Measurements from ENCODE around the gene PEX14.

PEX14 gene

DNA sequence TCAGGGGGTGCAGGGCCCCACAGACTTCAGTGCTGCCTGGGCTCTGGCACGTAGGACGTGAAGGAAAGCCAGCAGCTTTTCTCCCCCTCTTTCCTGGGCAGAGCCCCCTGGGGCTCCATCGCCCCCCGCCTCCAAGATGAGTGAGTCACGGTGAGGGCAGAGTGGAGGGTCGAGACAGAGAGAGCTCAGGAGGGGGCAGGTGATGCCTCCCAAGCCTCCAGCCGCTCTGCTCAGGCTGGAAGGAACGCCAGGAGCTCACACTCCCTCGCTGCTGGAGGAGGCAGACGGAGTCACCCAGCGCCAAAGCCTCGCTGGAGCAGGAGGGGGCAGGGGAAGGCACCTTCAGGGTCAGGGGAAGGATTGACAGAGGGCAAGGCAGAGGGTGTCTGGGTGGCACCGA is 202.2 kb downstream of the PEX14 start:
- Histone ChIP-seq H2BK120ac (ENCODE audit: low read depth, low read length) (no peak overlapping the region), H3K4me3 (ENCODE audit: insufficient read depth in 1 of 2, low read depth in 1 of 2, low read length in 2 of 2) (no peak overlapping the region)
- WGBS: 61% methylated on average over 13 of the region's 13 CpGs

DNA sequence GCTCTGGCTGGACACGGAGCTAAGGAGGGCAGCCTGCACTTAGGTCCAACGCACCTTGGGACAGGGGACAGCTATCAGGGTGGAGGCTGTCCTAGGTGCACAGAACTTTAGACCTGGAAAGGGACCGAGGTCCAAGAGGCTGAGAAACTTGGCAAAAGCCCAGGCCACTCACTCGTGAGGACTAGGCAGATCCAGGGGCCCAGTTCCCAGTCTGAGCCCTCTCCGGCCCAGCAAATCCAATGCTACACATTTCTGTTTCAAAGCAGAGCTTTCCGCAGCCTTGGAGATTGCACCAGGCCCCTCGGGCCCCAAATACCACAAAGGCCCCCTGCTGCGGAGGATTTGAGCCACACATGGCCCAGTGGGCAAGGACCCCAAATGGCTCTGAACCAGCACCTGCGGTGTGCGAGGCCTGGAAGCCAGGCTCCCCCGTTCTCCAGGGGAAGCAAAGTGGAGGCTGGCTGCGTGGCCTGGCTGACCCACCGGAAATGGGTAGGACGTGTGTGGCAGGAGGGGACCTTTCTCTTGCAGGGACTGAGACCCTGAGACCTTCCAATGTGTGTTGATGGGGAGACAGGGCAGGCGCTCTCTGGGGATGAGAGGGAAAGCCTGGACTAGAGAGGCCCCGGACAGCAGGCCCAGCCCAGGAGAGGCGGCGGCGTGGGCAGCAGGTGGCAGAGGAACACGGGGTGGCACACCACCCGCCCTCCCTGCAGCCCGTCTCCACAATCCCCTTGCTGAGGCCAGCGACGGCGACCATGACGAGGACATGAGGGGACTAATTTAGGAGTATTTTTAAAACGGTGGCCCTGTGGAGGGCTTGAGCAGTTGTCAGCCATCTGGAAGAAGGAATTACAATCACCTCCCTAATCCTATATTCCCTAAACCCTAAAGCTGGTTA is 203.0 kb downstream of the PEX14 start:
- H3K18ac ChIP-seq (ENCODE audit: low read depth in 1 of 2, low read length in 2 of 2): peak overlapping the region in 1 of 2 experiments; percentile 59
- no peak overlapping the region for H3K9ac ChIP-seq (ENCODE audit: low read length)
- no peak overlapping the region for H2BK120ac ChIP-seq (ENCODE audit: low read depth, low read length)
- peak overlapping the region in 1 of 2 experiments; percentile 83 for H2BK12ac ChIP-seq (ENCODE audit: low read length in 2 of 2)
- no peak overlapping the region for H3K4me3 ChIP-seq (ENCODE audit: insufficient read depth in 1 of 2, low read depth in 1 of 2, low read length in 2 of 2)
- H2AFZ ChIP-seq (ENCODE audit: low read depth, low read length): no peak overlapping the region
- H2BK5ac ChIP-seq (ENCODE audit: low read depth, low read length, poor library complexity, severe bottlenecking): no peak overlapping the region
- H3K36me3 ChIP-seq (ENCODE audit: control insufficient read depth in 1 of 2, insufficient read depth in 2 of 2, low read depth in 1 of 2, low read length in 2 of 2): no peaks in the 10 kb centered on the region
- no peak overlapping the region for H3K4me2 ChIP-seq (ENCODE audit: low read length, poor library complexity, severe bottlenecking)
- H2BK15ac ChIP-seq (ENCODE audit: low read depth, poor library complexity, severe bottlenecking): peak overlapping the region; percentile 3
- peak overlapping the region; percentile 31 for H4K8ac ChIP-seq (ENCODE audit: low read length)
- H4K91ac ChIP-seq (ENCODE audit: low read length): no peak overlapping the region
- no peaks in the 10 kb centered on the region for H3K9me3 ChIP-seq (ENCODE audit: control insufficient read depth, low read length)
- WGBS: 81% methylated on average over 22 of the region's 27 CpGs
- H2AK5ac ChIP-seq (ENCODE audit: low read length, severe bottlenecking): no peak overlapping the region
- H3K79me1 ChIP-seq (replicated peaks; ENCODE audit: low read length, poor library complexity, severe bottlenecking): no peaks in the 10 kb centered on the region
- H3K27ac ChIP-seq (ENCODE audit: low read length, poor library complexity, severe bottlenecking): no peak overlapping the region
- no peak overlapping the region for H3K23ac ChIP-seq (ENCODE audit: low read length in 2 of 2)
- H3K4me1 ChIP-seq (ENCODE audit: control insufficient read depth, insufficient read depth, low read depth, low read length): peaks cover 38% of the 10 kb centered on the region
- H3K4ac ChIP-seq (ENCODE audit: low read depth in 1 of 2, low read length in 2 of 2): peak overlapping the region in 1 of 2 experiments; percentile 42
- no peak for DNase-seq
- H3K14ac ChIP-seq (ENCODE audit: low read length in 2 of 2): peak overlapping the region in 1 of 2 experiments; percentile 84
- peaks cover 0 to 70% of the 10 kb centered on the region in 2 experiments for H3K27me3 ChIP-seq (ENCODE audit: control insufficient read depth in 1 of 2, insufficient read depth in 1 of 2, low read length in 2 of 2)

More for the DNA sequence above, 202.2 kb downstream of the PEX14 start:
- H3K4me1 ChIP-seq (ENCODE audit: control insufficient read depth, insufficient read depth, low read depth, low read length): peaks cover 38% of the 10 kb centered on the region
- H4K8ac ChIP-seq (ENCODE audit: low read length): peak overlapping the region; percentile 31
- H3K18ac ChIP-seq (ENCODE audit: low read depth in 1 of 2, low read length in 2 of 2): peak overlapping the region in 1 of 2 experiments; percentile 59
- no peaks in the 10 kb centered on the region for H3K79me1 ChIP-seq (replicated peaks; ENCODE audit: low read length, poor library complexity, severe bottlenecking)
- H3K23ac ChIP-seq (ENCODE audit: low read length in 2 of 2): no peak overlapping the region
- H3K27me3 ChIP-seq (ENCODE audit: control insufficient read depth in 1 of 2, insufficient read depth in 1 of 2, low read length in 2 of 2): peaks cover 0 to 69% of the 10 kb centered on the region in 2 experiments
- peak overlapping the region; percentile 20 for H2AK5ac ChIP-seq (ENCODE audit: low read length, severe bottlenecking)
- no peak overlapping the region for H2AFZ ChIP-seq (ENCODE audit: low read depth, low read length)
- H3K27ac ChIP-seq (ENCODE audit: low read length, poor library complexity, severe bottlenecking): no peak overlapping the region
- no peak overlapping the region for H3K9ac ChIP-seq (ENCODE audit: low read length)
- H4K91ac ChIP-seq (ENCODE audit: low read length): peak overlapping the region; percentile 65
- H2BK15ac ChIP-seq (ENCODE audit: low read depth, poor library complexity, severe bottlenecking): no peak overlapping the region
- peak overlapping the region in 1 of 2 experiments; percentile 84 for H3K14ac ChIP-seq (ENCODE audit: low read length in 2 of 2)
- H3K9me3 ChIP-seq (ENCODE audit: control insufficient read depth, low read length): no peaks in the 10 kb centered on the region
- peak overlapping the region; percentile 31 to 83 for H2BK12ac ChIP-seq (ENCODE audit: low read length in 2 of 2)
- H3K4me2 ChIP-seq (ENCODE audit: low read length, poor library complexity, severe bottlenecking): no peak overlapping the region
- DNase-seq: no peak
- H2BK5ac ChIP-seq (ENCODE audit: low read depth, low read length, poor library complexity, severe bottlenecking): no peak overlapping the region
- no peaks in the 10 kb centered on the region for H3K36me3 ChIP-seq (ENCODE audit: control insufficient read depth in 1 of 2, insufficient read depth in 2 of 2, low read depth in 1 of 2, low read length in 2 of 2)
- peak overlapping the region in 1 of 2 experiments; percentile 56 for H3K4ac ChIP-seq (ENCODE audit: low read depth in 1 of 2, low read length in 2 of 2)

DNA sequence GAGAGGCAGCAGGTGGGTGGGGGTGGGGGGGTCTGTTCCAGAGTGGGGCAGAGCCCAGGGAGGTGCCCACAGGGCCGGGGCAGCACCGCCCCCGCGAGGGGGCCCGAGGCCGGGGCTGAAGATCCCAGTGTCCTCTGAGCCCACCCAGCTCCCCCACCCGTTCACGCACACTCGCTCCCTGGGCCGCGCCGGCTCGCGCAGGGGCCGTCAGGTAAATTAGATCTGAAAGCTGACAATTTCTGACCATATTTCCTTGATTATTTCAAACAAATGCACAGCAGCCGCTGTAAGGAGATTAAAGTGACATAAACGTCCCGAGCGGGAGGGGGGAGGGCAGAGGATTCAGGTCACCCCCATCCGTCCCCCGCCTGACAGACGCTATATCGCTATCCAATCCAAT is 203.7 kb downstream of the PEX14 start:
- no peak overlapping the region for H3K23ac ChIP-seq (ENCODE audit: low read length in 2 of 2)
- 90% methylated on average over 23 of the region's 23 CpGs for WGBS
- no peak overlapping the region for H3K4me3 ChIP-seq (ENCODE audit: insufficient read depth in 1 of 2, low read depth in 1 of 2, low read length in 2 of 2)
- no peaks in the 10 kb centered on the region for H3K36me3 ChIP-seq (ENCODE audit: control insufficient read depth in 1 of 2, insufficient read depth in 2 of 2, low read depth in 1 of 2, low read length in 2 of 2)
- H2BK5ac ChIP-seq (ENCODE audit: low read depth, low read length, poor library complexity, severe bottlenecking): no peak overlapping the region
- H3K4me2 ChIP-seq (ENCODE audit: low read length, poor library complexity, severe bottlenecking): no peak overlapping the region
- peaks cover 0 to 70% of the 10 kb centered on the region in 2 experiments for H3K27me3 ChIP-seq (ENCODE audit: control insufficient read depth in 1 of 2, insufficient read depth in 1 of 2, low read length in 2 of 2)
- H3K27ac ChIP-seq (ENCODE audit: low read length, poor library complexity, severe bottlenecking): no peak overlapping the region
- H2BK12ac ChIP-seq (ENCODE audit: low read length in 2 of 2): no peak overlapping the region
- DNase-seq: no peak
- H2BK15ac ChIP-seq (ENCODE audit: low read depth, poor library complexity, severe bottlenecking): no peak overlapping the region
- H2BK120ac ChIP-seq (ENCODE audit: low read depth, low read length): no peak overlapping the region
- no peak overlapping the region for H3K9ac ChIP-seq (ENCODE audit: low read length)
- peaks cover 38% of the 10 kb centered on the region for H3K4me1 ChIP-seq (ENCODE audit: control insufficient read depth, insufficient read depth, low read depth, low read length)
- no peak overlapping the region for H4K91ac ChIP-seq (ENCODE audit: low read length)
- no peaks in the 10 kb centered on the region for H3K9me3 ChIP-seq (ENCODE audit: control insufficient read depth, low read length)
- H3K79me1 ChIP-seq (replicated peaks; ENCODE audit: low read length, poor library complexity, severe bottlenecking): no peaks in the 10 kb centered on the region
- H2AK5ac ChIP-seq (ENCODE audit: low read length, severe bottlenecking): no peak overlapping the region
- no peak overlapping the region for H3K4ac ChIP-seq (ENCODE audit: low read depth in 1 of 2, low read length in 2 of 2)
- no peak overlapping the region for H3K18ac ChIP-seq (ENCODE audit: low read depth in 1 of 2, low read length in 2 of 2)
- no peak overlapping the region for H4K8ac ChIP-seq (ENCODE audit: low read length)
- no peak overlapping the region for H2AFZ ChIP-seq (ENCODE audit: low read depth, low read length)
- no peak overlapping the region for H3K14ac ChIP-seq (ENCODE audit: low read length in 2 of 2)

DNA sequence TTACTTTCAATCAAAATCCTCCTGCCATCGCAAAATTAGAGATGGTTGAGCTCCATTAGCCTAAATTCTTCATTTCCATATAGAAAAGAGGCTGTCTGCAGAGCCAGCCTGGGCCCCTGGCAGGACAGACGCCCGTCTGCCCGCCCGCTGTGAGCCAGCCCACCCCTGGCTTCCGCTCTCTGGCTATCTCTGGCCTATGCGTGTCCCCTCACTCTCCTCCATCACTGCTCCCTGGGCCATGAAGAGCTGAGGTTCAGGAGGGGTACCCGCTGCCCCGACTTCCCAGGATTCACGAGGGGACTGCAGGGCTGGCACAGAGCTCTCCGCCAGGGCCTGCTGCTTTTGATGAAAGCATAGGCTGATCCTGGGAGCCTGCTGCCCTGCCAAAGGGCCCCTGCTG is 204.1 kb downstream of the PEX14 start:
- no peak overlapping the region for H4K8ac ChIP-seq (ENCODE audit: low read length)
- peaks cover 38% of the 10 kb centered on the region for H3K4me1 ChIP-seq (ENCODE audit: control insufficient read depth, insufficient read depth, low read depth, low read length)
- no peak overlapping the region for H3K4me3 ChIP-seq (ENCODE audit: insufficient read depth in 1 of 2, low read depth in 1 of 2, low read length in 2 of 2)
- H4K91ac ChIP-seq (ENCODE audit: low read length): peak overlapping the region; percentile 6
- H2BK5ac ChIP-seq (ENCODE audit: low read depth, low read length, poor library complexity, severe bottlenecking): no peak overlapping the region
- H3K9ac ChIP-seq (ENCODE audit: low read length): no peak overlapping the region
- H3K18ac ChIP-seq (ENCODE audit: low read depth in 1 of 2, low read length in 2 of 2): no peak overlapping the region
- DNase-seq: no peak
- H3K23ac ChIP-seq (ENCODE audit: low read length in 2 of 2): no peak overlapping the region
- no peak overlapping the region for H3K27ac ChIP-seq (ENCODE audit: low read length, poor library complexity, severe bottlenecking)
- no peak overlapping the region for H2BK120ac ChIP-seq (ENCODE audit: low read depth, low read length)
- no peak overlapping the region for H3K4me2 ChIP-seq (ENCODE audit: low read length, poor library complexity, severe bottlenecking)
- peaks cover 0 to 70% of the 10 kb centered on the region in 2 experiments for H3K27me3 ChIP-seq (ENCODE audit: control insufficient read depth in 1 of 2, insufficient read depth in 1 of 2, low read length in 2 of 2)
- peak overlapping the region in 1 of 2 experiments; percentile 13 for H3K14ac ChIP-seq (ENCODE audit: low read length in 2 of 2)
- no peaks in the 10 kb centered on the region for H3K36me3 ChIP-seq (ENCODE audit: control insufficient read depth in 1 of 2, insufficient read depth in 2 of 2, low read depth in 1 of 2, low read length in 2 of 2)
- H2AK5ac ChIP-seq (ENCODE audit: low read length, severe bottlenecking): no peak overlapping the region
- H2AFZ ChIP-seq (ENCODE audit: low read depth, low read length): no peak overlapping the region
- 95% methylated on average over 11 of the region's 11 CpGs for WGBS
- H2BK15ac ChIP-seq (ENCODE audit: low read depth, poor library complexity, severe bottlenecking): peak overlapping the region; percentile 29
- no peaks in the 10 kb centered on the region for H3K79me1 ChIP-seq (replicated peaks; ENCODE audit: low read length, poor library complexity, severe bottlenecking)
- H3K9me3 ChIP-seq (ENCODE audit: control insufficient read depth, low read length): no peaks in the 10 kb centered on the region
- H2BK12ac ChIP-seq (ENCODE audit: low read length in 2 of 2): peak overlapping the region in 1 of 2 experiments; percentile 51
- no peak overlapping the region for H3K4ac ChIP-seq (ENCODE audit: low read depth in 1 of 2, low read length in 2 of 2)

Measured in mesenchymal stem cell (in vitro differentiated cells and primary cell).